ENCODE results near the gene MAST4.

The MAST4 gene

DNA sequence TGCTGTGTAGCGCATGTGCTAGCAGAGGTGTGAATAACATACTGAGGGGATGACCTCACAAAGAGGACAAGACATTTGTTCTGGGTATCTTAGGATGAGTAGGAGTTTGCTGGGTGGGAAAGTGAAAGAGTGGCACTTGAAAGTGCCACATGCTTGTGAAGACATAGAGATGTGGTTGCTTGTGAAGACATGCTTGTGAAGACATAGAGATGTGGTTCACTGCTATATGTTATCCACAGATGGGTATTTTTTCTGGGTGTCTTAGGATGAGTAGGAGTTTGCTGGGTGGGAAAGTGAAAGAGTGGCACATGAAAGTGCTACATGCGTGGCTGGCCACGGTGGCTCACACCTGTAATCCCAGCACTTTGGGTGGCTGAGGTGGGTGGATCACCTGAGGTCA lies 63.6 kb downstream of the MAST4 start:
- TF ChIP-seq, protein P1, sequence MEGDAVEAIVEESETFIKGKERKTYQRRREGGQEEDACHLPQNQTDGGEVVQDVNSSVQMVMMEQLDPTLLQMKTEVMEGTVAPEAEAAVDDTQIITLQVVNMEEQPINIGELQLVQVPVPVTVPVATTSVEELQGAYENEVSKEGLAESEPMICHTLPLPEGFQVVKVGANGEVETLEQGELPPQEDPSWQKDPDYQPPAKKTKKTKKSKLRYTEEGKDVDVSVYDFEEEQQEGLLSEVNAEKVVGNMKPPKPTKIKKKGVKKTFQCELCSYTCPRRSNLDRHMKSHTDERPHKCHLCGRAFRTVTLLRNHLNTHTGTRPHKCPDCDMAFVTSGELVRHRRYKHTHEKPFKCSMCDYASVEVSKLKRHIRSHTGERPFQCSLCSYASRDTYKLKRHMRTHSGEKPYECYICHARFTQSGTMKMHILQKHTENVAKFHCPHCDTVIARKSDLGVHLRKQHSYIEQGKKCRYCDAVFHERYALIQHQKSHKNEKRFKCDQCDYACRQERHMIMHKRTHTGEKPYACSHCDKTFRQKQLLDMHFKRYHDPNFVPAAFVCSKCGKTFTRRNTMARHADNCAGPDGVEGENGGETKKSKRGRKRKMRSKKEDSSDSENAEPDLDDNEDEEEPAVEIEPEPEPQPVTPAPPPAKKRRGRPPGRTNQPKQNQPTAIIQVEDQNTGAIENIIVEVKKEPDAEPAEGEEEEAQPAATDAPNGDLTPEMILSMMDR (IDR thresholded peaks at IDR 0.05; ENCODE audit: low read depth, low read length, missing control alignments), result no peak
- Histone ChIP-seq H3K27ac (no peak overlapping the region), H3K27me3 (replicated peaks) (no peaks in the 10 kb centered on the region), H3K36me3 (replicated peaks) (no peaks in the 10 kb centered on the region), H3K4me3 (ENCODE audit: low read depth, low read length) (no peak overlapping the region)
- no peak for DNase-seq
- in situ Hi-C loops (cut with HindIII; ENCODE audit: low pct_ligation_motif_present, low sequenced_read_pairs), result no loop called here

DNA sequence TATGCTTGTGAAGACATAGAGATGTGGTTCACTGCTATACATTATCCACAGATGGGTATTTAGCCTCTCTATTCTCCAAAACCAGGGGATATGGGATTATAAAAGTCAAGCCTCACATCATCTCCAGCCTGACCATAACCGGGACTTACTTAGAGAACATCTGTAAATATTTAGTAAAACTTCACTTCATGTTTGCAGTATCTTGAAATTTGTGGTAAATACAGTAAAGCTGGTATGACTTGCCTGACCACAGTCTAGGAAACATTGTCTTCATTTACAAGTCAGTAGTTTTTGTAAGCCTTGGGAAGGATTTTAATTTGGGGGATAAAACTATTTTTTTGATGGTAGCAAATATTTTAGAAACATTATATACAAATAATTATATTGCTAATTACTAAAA lies 64.2 kb downstream of the MAST4 start:
- Histone ChIP-seq H3K36me3 (replicated peaks) (no peaks in the 10 kb centered on the region), H3K4me3 (ENCODE audit: low read depth, low read length) (no peak overlapping the region), H3K27ac (no peak overlapping the region), H3K27me3 (replicated peaks) (no peaks in the 10 kb centered on the region)
- in situ Hi-C loops (cut with HindIII; ENCODE audit: low pct_ligation_motif_present, low sequenced_read_pairs), result no loop called here
- TF ChIP-seq, protein P1 (IDR thresholded peaks at IDR 0.05; ENCODE audit: low read depth, low read length, missing control alignments), result no peak
- no peak for DNase-seq

DNA sequence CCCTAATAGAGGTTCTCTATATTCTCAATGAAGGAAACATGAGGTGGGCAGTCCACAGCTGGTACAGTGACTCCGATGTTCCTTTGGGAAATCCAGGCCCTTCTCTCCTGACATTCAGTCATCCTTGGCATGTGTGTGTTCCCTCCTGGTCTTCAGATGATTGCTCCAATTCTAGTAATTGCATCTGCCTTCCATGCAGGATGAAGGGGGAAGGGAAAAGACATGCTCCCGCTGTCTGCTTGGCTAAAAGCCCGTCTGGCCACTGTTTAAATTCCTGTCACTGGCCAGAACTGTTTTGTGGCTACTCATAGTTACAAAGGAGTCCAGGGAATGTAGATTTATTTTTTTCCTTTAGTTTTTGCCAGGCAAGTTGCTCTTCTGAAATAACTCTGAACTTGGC lies 65.0 kb downstream of the MAST4 start:
- no peaks in the 10 kb centered on the region for H3K36me3 ChIP-seq (replicated peaks)
- in situ Hi-C loops (cut with HindIII; ENCODE audit: low pct_ligation_motif_present, low sequenced_read_pairs), result no loop called here
- no peak overlapping the region for H3K27ac ChIP-seq
- H3K4me3 ChIP-seq (ENCODE audit: low read depth, low read length), result no peak overlapping the region
- TF ChIP-seq, protein P1 (IDR thresholded peaks at IDR 0.05; ENCODE audit: low read depth, low read length, missing control alignments), result no peak
- peak; percentile 18 for DNase-seq
- H3K27me3 ChIP-seq (replicated peaks), result no peaks in the 10 kb centered on the region

DNA sequence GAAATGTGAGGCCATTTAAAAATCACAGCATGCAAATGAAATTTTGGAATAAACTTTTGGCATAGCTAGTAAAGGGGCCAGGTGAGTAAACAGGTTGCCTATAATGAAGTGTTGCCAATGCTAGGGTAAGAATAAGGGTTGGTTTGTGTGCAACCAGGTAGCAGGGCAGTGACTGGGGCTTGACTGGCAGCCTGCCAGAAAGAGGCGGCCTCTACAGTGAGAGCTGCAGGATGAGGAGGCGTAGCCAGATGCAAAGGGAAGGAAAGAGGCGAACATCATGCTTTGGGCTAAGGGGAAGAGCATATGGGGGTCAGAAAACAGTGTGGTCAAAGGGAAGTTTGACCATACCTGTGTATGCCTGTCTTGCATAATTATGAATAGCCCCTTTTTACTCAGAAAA lies 70.6 kb downstream of the MAST4 start:
- DNase-seq, result no peak
- no peaks in the 10 kb centered on the region for H3K36me3 ChIP-seq (replicated peaks)
- TF ChIP-seq, protein P1 (IDR thresholded peaks at IDR 0.05; ENCODE audit: low read depth, low read length, missing control alignments), result no peak
- no peak overlapping the region for H3K27ac ChIP-seq
- H3K27me3 ChIP-seq (replicated peaks), result no peaks in the 10 kb centered on the region
- in situ Hi-C loops (cut with HindIII; ENCODE audit: low pct_ligation_motif_present, low sequenced_read_pairs), result no loop called here
- H3K4me3 ChIP-seq (ENCODE audit: low read depth, low read length), result no peak overlapping the region

DNA sequence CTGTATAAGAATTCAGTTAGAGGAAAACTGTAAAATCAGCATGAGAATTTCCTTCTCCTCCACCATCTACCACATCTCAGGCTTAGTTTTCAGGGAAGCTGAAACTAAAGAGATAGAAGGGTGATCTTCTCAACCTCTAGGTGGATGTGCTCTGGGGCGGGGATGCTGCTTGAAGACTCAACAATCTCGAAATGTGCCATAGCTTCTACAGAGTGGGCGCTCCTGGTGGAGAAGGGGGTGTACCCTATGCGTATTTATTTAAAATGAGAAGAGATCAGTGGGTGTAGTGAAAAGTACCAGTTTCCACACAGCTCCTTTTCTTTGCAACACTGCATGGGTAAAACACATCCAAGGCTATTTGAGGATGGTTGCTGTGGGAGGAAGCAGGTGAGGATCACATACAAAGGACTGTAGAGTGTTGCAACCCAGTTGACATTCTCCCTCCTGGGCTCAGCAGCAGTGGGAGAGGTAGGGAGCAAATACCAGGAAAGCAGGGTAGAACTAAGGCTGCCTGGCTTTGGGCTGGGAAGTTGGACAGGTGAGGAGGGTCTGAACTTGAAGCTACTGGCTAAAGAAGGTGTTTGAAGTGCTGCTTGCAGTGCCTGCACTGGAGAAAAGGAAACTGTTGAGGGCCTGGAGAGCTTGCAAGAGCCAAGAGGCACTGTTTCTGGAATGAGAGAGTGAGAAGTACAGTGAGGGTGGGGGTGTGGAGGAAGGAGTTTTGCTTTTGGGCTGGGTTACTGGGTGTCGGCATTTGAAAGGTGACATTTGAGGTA lies 73.1 kb downstream of the MAST4 start:
- TF ChIP-seq, protein P1 (IDR thresholded peaks at IDR 0.05; ENCODE audit: low read depth, low read length, missing control alignments), result no peak

DNA sequence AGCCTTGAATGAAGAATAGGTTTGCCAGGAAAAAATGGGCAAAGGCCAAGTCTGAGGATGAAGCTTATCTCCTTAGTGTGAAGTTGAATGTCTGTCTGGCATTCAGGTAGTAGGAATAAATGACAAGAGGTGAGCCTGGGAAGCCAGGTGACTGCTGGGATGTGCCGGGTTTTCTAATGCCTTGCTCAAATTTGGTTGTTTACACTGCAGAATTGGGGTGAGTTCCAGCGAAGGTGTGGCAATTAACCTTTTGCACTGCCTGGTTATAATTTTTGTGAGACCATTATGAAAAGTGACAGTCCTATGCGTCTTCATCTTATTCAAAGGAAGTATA lies 73.6 kb downstream of the MAST4 start:
- no peaks in the 10 kb centered on the region for H3K27me3 ChIP-seq (replicated peaks)
- DNase-seq, result no peak
- in situ Hi-C loops (cut with HindIII; ENCODE audit: low pct_ligation_motif_present, low sequenced_read_pairs), result no loop called here
- TF ChIP-seq, protein P1 (IDR thresholded peaks at IDR 0.05; ENCODE audit: low read depth, low read length, missing control alignments), result no peak
- H3K27ac ChIP-seq, result no peak overlapping the region
- no peak overlapping the region for H3K4me3 ChIP-seq (ENCODE audit: low read depth, low read length)
- no peaks in the 10 kb centered on the region for H3K36me3 ChIP-seq (replicated peaks)

More for the DNA sequence above, 73.1 kb downstream of the MAST4 start:
- Histone ChIP-seq H3K27me3 (replicated peaks) (no peaks in the 10 kb centered on the region), H3K4me3 (ENCODE audit: low read depth, low read length) (no peak overlapping the region), H3K27ac (no peak overlapping the region), H3K36me3 (replicated peaks) (no peaks in the 10 kb centered on the region)
- no peak for DNase-seq
- in situ Hi-C loops (cut with HindIII; ENCODE audit: low pct_ligation_motif_present, low sequenced_read_pairs), result no loop called here

Measured in brain microvascular endothelial cell (primary cell).